ENCODE measurements around the gene UBA3. TPM values are rescaled to one million over a fixed set of nuclear protein-coding genes. Genes with fewer than 3 reads are reported as not detected.

The UBA3 gene
- total RNA-seq, 1 donor from 2014 or later, result 144 TPM

DNA sequence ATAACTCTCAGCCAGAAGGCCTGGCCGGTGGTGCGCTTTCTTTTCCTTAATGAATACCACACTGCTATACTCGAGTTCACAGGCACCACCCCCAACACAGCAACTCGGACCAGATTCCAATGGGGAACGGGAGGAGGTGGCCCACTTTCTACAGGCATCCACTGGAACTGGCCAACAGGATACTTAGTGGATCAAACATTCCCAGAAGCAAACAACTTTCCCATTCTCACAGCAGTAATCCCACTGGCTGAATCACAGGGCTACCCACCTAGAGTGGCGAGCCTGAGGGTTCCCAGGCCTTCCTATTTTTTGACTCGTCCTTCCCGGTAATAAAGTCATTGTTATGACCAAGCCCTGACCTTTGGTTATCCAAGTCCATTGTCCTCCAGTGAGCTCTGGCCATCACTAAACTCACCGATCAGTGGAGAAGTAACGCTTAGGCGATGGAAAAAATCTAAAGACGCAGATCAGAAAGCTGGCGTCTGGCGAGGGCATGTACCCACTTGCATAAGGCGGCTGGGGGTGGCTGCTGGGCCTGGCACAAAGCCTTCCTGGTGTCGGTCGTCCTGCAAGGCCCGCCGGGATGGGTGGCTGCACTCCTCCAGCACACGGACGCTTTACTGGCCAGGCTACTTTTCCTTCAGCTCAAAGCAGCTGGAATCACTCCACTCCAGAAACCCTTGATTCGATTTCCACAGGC is 67.9 kb downstream of the UBA3 start:
- Histone ChIP-seq H3K79me2 (ENCODE audit: low read depth) (no peaks in the 10 kb centered on the region), H2AFZ (replicated peaks) (peak overlapping the region; percentile 96), H3K9ac (no peak overlapping the region), H3K4me1 (peaks cover 23% of the 10 kb centered on the region), H3K4me3 (peak overlapping the region; percentile 80), H3K27ac (no peak overlapping the region), H4K20me1 (ENCODE audit: low read depth) (peaks cover 7% of the 10 kb centered on the region), H3K27me3 (peaks cover 43% of the 10 kb centered on the region), H3K4me2 (peak overlapping the region; percentile 93), H3F3A (ENCODE audit: low read depth) (peaks cover 31% of the 10 kb centered on the region), H3K36me3 (no peaks in the 10 kb centered on the region), H3K9me3 (ENCODE audit: low read depth) (no peaks in the 10 kb centered on the region)
- peaks cover 10% of the 10 kb centered on the region for H3K27me3 Mint-ChIP-seq (ENCODE audit: insufficient read depth, low read depth)
- H3K4me3 Mint-ChIP-seq, result peak overlapping the region; percentile 88
- TF ChIP-seq, protein P1, sequence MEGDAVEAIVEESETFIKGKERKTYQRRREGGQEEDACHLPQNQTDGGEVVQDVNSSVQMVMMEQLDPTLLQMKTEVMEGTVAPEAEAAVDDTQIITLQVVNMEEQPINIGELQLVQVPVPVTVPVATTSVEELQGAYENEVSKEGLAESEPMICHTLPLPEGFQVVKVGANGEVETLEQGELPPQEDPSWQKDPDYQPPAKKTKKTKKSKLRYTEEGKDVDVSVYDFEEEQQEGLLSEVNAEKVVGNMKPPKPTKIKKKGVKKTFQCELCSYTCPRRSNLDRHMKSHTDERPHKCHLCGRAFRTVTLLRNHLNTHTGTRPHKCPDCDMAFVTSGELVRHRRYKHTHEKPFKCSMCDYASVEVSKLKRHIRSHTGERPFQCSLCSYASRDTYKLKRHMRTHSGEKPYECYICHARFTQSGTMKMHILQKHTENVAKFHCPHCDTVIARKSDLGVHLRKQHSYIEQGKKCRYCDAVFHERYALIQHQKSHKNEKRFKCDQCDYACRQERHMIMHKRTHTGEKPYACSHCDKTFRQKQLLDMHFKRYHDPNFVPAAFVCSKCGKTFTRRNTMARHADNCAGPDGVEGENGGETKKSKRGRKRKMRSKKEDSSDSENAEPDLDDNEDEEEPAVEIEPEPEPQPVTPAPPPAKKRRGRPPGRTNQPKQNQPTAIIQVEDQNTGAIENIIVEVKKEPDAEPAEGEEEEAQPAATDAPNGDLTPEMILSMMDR (IDR thresholded peaks at IDR 0.05), result no peak
- no peak for TF ChIP-seq EZH2phosphoT487 (IDR thresholded peaks at IDR 0.05)
- TF ChIP-seq EZH2 (IDR thresholded peaks at IDR 0.05), result no peak
- peaks cover 4% of the 10 kb centered on the region for H3K36me3 Mint-ChIP-seq
- peak overlapping the region; percentile 88 for H3K27ac Mint-ChIP-seq
- DNase-seq (ENCODE audit: low spot score), result no peak
- peaks cover 37% of the 10 kb centered on the region for H3K4me1 Mint-ChIP-seq
- no peaks in the 10 kb centered on the region for H3K9me3 Mint-ChIP-seq

DNA sequence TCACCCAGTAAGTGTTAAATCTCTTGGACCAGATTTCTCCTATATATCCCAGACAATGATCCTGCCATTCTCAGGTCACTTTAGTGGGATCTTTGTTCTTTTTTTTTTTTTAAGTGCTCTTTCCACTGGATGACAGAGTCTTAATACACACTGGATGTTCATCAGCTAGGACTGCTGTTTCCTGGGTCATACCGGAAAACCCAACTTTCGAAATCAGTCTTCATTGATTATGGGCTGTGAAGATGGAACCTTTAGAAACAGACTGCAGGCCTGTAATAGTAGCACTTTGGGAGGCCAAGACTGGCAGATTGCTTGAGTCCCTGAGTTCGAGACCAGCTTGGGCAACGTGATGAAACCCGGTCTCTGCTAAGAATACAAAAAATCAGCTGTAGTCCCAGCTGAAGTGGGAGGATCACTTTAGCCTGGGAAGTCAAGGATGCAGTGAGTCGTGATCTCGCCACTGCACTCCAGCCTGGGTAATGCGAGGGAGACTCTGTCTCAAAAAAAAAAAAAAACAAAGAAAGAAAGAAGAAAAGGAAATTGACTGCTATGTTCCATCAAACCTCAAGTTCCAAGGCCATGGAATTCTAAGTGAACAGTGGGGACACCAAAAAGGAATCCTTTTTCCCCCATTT is 69.0 kb downstream of the UBA3 start:
- Histone ChIP-seq H3F3A (ENCODE audit: low read depth) (peaks cover 31% of the 10 kb centered on the region), H3K4me1 (peaks cover 23% of the 10 kb centered on the region), H3K27ac (no peak overlapping the region), H3K9ac (no peak overlapping the region), H3K79me2 (ENCODE audit: low read depth) (no peaks in the 10 kb centered on the region), H3K4me3 (no peak overlapping the region), H2AFZ (replicated peaks) (no peak overlapping the region), H3K36me3 (no peaks in the 10 kb centered on the region), H3K27me3 (peaks cover 43% of the 10 kb centered on the region), H3K9me3 (ENCODE audit: low read depth) (no peaks in the 10 kb centered on the region), H3K4me2 (no peak overlapping the region), H4K20me1 (ENCODE audit: low read depth) (peaks cover 7% of the 10 kb centered on the region)
- peaks cover 37% of the 10 kb centered on the region for H3K4me1 Mint-ChIP-seq
- no peak overlapping the region for H3K27ac Mint-ChIP-seq
- H3K4me3 Mint-ChIP-seq, result no peak overlapping the region
- TF ChIP-seq EZH2 (IDR thresholded peaks at IDR 0.05), result no peak
- TF ChIP-seq EZH2phosphoT487 (IDR thresholded peaks at IDR 0.05), result no peak
- peaks cover 10% of the 10 kb centered on the region for H3K27me3 Mint-ChIP-seq (ENCODE audit: insufficient read depth, low read depth)
- DNase-seq (ENCODE audit: low spot score), result no peak
- no peaks in the 10 kb centered on the region for H3K36me3 Mint-ChIP-seq
- H3K9me3 Mint-ChIP-seq, result no peaks in the 10 kb centered on the region

DNA sequence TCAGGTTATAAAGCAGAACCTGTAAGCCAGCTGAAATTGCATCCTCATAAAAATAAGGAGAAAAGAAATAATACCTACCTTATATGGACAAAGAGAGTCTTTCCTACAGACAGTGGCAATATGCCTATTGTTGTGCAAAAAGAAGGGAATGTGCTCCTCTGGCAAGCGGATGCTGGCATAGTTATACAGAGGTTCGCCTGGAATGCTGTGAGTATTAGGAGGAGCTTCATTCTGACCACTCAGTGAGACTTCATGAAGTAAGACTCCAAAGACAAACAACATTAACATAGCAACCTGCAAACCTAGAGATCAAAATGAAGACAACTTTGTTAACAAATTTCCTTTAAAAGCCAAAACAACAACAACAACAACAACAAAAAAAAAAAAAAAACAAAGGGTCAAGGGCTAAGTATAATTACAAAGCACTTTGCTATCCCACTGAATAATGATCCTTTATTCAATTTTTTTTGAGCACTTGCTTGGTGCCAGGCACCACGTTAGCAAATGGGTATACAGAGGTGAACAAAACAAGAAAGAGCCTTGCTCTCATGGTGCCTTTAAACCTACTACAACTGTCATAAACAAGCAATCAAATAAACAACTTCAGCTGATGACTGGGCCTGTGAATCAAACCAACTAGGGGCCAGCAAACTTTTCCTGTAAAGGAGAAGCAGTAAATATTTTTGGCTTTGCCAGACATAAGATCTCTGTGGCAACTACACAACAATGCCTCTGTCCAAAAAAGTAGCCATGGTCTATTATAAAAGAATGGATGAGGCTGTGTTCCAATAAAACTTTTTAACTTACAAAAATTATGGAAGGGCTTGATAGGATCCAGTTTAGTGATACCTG is 70.4 kb downstream of the UBA3 start:
- Histone ChIP-seq H3F3A (ENCODE audit: low read depth) (peaks cover 31% of the 10 kb centered on the region), H3K9ac (no peak overlapping the region), H3K36me3 (no peaks in the 10 kb centered on the region), H3K27me3 (peaks cover 36% of the 10 kb centered on the region), H2AFZ (replicated peaks) (no peak overlapping the region), H3K27ac (no peak overlapping the region), H3K4me3 (no peak overlapping the region), H3K79me2 (ENCODE audit: low read depth) (no peaks in the 10 kb centered on the region), H3K4me1 (peaks cover 23% of the 10 kb centered on the region), H4K20me1 (ENCODE audit: low read depth) (peaks cover 7% of the 10 kb centered on the region), H3K4me2 (peak overlapping the region; percentile 51), H3K9me3 (ENCODE audit: low read depth) (no peaks in the 10 kb centered on the region)
- Mint-ChIP-seq H3K27me3 (ENCODE audit: insufficient read depth, low read depth) (peaks cover 10% of the 10 kb centered on the region), H3K4me1 (peaks cover 37% of the 10 kb centered on the region), H3K36me3 (no peaks in the 10 kb centered on the region), H3K9me3 (no peaks in the 10 kb centered on the region), H3K4me3 (no peak overlapping the region), H3K27ac (no peak overlapping the region)
- DNase-seq (ENCODE audit: low spot score), result peak; percentile 51
- TF ChIP-seq, protein P1 (IDR thresholded peaks at IDR 0.05), result no peak
- TF ChIP-seq EZH2 (IDR thresholded peaks at IDR 0.05) (no peak), EZH2phosphoT487 (IDR thresholded peaks at IDR 0.05) (no peak)

Measured in neural progenitor cell (in vitro differentiated cells).